Stimulated activated CD8-positive, alpha-beta memory T cell treated with anti-CD3 and anti-CD28 coated beads, Interleukin-12 subunit alpha, Interleukin-12 subunit beta, amount 100 ng/mL, for 1 hour (primary cell): ENCODE results near the gene CEPT1.

Source experiments
- DNase-seq: peaks from one replicate; pipeline ENCODE4 v3.0.0-alpha.2; 2020; ENCODE audit warnings: low read depth

CEPT1 gene

GRCh38 chr1:111145963-111146768 lies 6.1 kb downstream of the CEPT1 start:
- DNase-seq: no peak

DNA sequence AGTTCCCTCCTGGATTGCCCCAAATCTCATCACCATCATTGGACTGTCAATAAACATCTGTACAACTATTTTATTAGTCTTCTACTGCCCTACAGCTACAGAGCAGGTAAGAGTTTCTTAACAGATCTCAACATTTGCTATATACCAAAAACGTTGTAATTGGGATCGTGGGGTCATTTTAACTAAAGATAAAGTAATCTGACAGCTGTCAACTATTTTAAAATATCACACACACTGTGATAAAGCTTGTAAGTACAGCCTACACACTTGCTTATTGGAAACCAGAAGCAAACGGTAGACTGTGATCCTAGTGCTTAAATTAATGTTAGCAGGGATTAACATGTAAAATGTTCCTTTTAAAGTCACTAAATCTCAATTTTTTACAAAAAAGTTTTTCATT lies 7.9 kb downstream of the CEPT1 start:
- DNase-seq: no peak

GRCh38 chr1:111148376-111148881 lies 8.4 kb downstream of the CEPT1 start:
- no peak for DNase-seq

- no peak for DNase-seq
Observed at GRCh38 chr1:111151838-111152237, 11.8 kb downstream of the CEPT1 start.

DNA sequence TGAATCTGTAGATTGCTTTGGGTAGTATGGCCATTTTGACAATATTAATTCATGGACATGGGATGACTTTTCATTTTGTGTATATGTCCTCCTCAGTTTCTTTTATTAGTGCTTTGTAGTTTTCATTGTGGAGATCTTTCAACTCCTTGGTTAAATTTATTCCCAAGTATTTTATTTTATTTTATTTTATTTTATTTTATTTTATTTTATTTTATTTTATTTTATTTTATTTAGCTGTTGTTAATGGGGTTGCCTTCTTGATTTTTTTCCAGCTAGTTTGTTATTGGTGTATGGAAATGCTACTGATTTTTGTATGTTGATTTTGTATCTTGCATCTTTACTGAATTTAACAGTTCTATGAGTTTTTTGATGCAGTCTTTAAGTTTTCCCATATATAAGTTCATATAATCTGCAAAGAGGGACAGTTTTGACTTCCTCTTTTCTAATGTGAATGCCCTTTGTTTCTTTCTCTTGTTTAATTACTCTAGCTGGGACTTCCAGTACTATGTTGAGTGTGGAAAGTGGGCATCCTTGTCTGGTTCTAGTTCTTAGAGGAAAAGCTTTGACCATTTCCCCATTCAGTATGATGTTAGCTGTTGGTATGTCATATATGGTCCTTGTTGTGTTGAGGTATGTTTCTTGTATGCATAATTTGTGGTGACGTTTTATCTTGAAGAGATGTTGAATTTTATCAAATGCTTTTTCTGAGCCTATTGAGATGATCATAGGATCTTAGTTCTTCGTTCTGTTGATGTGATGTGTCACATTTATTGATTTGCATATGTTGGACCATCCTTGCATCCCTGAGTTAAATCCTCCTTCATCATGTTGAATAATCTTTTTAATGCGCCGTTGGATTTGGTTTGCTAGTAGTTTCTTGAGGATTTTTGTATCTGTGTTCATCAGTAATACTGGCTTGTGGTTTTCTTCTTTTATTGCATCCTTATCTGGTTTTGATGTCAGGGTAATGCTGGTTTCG lies 14.3 kb downstream of the CEPT1 start:
- no peak for DNase-seq

GRCh38 chr1:111157431-111157830 lies 17.4 kb downstream of the CEPT1 start:
- no peak for DNase-seq

- DNase-seq: no peak
Observed at GRCh38 chr1:111161843-111162487, 21.9 kb downstream of the CEPT1 start.

GRCh38 chr1:111162488-111162880 lies 22.5 kb downstream of the CEPT1 start:
- no peak for DNase-seq

GRCh38 chr1:111163363-111163762 lies 23.3 kb downstream of the CEPT1 start:
- no peak for DNase-seq

GRCh38 chr1:111164151-111164550 lies 24.1 kb downstream of the CEPT1 start:
- DNase-seq: no peak

GRCh38 chr1:111172463-111172862 lies 32.4 kb downstream of the CEPT1 start:
- DNase-seq: no peak

DNA sequence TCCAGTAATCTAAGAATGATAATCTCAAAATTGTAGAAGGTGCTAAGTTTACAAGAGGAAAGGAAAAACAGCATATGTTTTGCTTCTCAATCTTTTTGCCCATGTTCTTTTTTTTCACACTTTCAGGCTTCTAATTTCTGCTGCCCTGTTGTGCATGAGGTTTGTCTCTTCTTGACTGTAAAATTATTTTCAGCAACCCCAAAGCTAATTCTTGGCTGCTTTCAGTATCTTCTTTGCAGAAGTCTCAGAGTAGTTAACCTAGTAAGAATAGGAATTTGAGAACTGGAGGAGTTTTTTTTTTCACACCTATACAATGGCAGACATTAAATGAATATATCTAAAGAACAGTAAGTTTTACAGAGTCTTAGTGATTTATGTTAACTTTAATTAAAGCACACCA lies 34.0 kb downstream of the CEPT1 start:
- DNase-seq: no peak

DNA sequence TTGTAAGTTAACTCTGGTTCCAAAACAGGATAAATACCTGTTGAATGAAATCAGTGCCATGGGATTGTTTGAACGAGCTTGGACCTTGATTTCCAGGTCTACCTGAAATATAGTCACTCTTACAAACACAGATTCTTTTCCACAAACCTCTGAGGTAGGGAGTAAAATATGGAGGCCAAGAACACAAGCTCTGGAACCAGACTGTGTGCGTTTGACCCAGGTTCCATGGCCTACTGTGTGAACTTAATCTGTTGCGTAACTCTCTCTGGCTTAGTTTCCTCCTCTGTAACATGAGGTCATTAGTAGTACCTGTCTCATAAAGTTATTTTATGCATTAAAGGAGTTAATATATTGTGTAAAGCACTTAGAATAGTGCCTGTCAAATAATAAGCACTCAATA lies 35.3 kb downstream of the CEPT1 start:
- no peak for DNase-seq

DNA sequence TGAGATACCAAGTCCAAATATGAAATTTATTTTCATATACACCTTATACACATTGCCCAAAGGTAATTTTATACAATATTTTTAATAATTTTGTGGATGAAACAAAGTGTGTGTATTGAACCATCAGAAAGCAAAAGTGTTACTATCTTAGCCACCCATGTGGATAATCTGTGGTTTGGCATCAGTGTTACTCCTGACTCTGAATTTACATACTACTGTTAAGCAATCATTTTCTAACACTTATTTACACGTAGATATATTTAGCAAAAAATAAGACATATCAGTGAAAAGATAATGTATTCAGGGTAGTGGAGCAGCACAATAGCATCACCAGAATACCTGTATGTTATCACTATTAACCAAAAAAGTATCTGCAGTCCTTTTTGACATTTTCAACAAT lies 36.7 kb downstream of the CEPT1 start:
- DNase-seq: no peak

DNA sequence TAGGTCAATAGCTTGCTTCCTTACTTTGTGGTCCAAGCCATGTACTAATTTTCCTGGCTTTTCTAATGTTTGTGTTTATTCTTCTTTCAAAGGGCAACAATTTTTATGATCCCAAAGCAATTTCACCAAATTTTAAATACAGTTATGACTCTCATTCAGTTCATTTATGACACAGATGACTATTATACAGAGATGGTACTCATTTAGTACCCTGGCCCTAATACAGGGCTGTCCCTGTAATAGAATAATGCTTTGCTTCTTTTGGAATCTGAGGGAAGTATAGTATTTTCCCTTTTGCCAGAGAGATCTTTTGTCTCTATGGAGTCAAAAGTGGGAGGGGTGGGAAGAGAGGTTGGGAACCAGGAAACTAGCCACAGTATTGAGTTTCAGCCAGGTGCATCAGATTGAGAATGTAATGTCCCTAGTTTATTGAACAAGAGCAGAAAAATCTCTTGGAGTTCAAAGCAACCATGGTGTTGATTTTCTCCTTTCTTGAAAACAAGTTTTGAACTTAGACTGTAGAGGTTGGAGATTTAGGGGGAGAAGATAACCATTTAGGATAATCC lies 40.0 kb downstream of the CEPT1 start:
- no peak for DNase-seq

DNA sequence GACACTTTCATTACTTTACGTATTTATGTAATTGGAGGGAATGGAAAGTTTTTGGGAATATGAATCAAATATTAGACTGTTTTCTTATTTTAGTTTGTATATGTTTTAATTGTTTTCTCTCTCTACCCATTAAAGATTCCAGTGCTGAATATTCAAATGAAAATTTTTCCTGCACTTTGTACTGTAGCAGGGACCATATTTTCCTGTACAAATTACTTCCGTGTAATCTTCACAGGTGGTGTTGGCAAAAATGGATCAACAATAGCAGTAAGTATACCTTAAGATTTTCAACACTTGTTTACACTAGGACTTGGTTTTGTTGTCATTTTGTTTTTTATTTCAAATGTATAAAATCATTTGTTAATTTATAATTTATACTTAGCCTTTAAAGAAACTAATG lies 42.0 kb downstream of the CEPT1 start:
- DNase-seq: no peak

- DNase-seq: no peak
Observed at GRCh38 chr1:111183308-111184069, 43.5 kb downstream of the CEPT1 start.

- no peak for DNase-seq
Observed at GRCh38 chr1:111184663-111185062, 44.6 kb downstream of the CEPT1 start.

DNA sequence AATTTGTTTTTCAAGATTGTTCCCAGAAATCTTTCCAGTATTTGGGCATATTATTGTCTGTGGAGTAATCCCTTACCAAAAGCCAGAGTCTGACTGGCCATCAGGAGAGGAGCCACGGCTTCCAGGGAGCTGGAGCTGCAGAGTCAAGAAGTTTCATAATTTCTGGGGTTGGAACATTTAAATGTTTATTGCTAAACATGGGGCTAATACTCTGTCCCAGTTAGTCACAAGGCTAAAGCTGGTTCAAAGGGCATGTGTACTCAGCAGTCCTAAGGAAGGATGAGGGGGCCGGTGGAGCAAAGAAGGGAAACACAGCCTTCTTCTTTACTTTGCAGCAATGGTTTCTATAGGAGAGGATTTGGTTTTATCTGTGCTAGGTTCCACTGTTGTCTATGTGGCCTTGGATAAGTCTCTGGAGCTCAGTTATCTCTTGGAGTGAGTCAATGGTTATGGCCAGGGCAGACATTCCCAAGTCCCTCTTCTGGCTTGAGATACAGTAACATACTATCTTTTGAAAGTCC lies 51.0 kb downstream of the CEPT1 start:
- DNase-seq: no peak

DNA sequence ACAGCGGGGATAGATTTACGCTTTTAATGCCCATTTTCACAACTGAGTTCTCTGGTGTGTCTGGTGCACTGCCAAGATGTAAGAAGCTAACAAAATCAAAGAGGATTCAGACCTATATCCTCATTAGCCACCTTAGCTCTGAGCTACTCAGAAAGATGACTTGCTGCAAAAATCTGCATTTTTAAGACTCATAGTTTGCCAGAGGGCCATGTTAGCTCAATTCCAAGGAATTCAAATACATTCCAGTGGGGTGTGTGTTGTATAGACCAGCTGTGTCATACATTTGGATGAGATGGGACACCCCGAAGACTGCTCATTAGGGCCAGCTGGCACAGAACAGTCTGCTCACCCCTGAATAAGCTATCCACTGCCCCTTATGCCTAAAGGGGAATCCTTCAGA lies 51.5 kb downstream of the CEPT1 start:
- DNase-seq: no peak

- DNase-seq: no peak
Observed at GRCh38 chr1:111192074-111192473, 52.1 kb downstream of the CEPT1 start.
